Measurements from ENCODE around the gene TMCC3. TPM values are rescaled to one million over a fixed set of nuclear protein-coding genes. Genes with fewer than 3 reads are reported as not detected.

TMCC3 gene
- total and polyA plus RNA-seq, 2 of the 13 experiments (the other 11 are each of a cell fraction or from before 2014, with no cell fraction given): not detected

DNA sequence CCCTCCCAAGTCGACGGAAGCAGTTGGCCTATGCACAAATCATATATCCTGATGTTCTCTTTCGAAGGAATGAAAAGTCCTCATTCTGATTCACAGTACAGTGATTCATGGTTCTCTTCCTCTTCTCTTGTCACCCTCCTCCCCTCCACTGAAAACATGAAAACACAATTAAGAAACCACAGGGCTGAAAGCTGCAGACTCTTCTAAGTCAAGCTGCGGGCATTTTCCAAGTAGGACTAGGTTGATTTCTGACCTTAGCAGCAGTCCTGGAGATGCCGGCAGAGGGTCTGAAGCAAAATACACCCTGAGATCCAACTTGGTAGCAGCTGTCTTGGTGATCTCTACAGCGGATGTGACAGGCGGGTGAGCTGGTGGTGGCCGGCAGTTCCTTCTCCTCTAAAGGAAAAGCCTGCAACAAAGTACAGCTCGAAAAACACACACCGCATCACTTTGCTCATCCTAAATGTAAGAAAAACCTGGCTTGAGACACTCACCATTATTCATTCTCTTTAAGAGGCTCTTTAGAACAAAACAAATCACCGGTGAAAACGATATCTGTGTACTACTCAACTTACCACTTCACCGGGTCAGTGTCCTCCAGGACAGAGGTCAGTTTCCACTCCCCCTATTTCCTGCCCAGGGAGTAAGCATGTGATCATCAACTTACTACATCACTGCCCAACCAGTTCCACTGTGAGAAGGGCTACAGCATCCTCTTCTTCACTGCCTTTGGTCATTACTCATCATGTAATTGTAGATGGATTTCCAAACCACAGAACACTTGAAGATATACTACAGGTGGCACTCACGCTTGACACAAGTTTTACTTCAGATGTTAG is 6.0 kb downstream of the TMCC3 start:
- intact Hi-C loops (cut with micrococcal nuclease; ENCODE audit: unreplicated experiment) (no loop called here), in situ Hi-C loops (cut with HindIII; ENCODE audit: extremely low pct_ligation_motif_present, low pct_unique_long_range_greater_than_20kb) (no loop called here)
- H3K4me3 ChIP-seq (replicated peaks in 1 of 3; ENCODE audit: insufficient read depth in 1 of 3, low read depth in 2 of 3, low read length in 3 of 3): no peak overlapping the region
- DNase-seq (ENCODE audit: low spot score) (no peak), ATAC-seq (no peak), FAIRE-seq (no peak)
- H3K4me1 ChIP-seq (ENCODE audit: insufficient read depth, low read length): 0 out of 2 replicates have a peak, but pooled peaks cover 2% of the 10 kb centered on the region
- H3K36me3 ChIP-seq (replicated peaks in 1 of 2; ENCODE audit: control insufficient read depth in 1 of 2, insufficient read depth in 2 of 2, low read length in 2 of 2): no peaks in the 10 kb centered on the region
- no peak overlapping the region for H3K9ac ChIP-seq (ENCODE audit: insufficient read depth, low read depth, low read length)
- TF ChIP-seq EEA1 (CRISPR knock-in tag; IDR thresholded peaks at IDR 0.05; ENCODE audit: borderline replicate concordance) (no peak), NR2C2 (CRISPR knock-in tag; IDR thresholded peaks at IDR 0.05; ENCODE audit: borderline replicate concordance) (no peak), ZNF121 (CRISPR knock-in tag; IDR thresholded peaks at IDR 0.05) (no peak), IRX3 (CRISPR knock-in tag; IDR thresholded peaks at IDR 0.05; ENCODE audit: borderline replicate concordance, low read depth) (no peak), ZNF292 (CRISPR knock-in tag; IDR thresholded peaks at IDR 0.05; ENCODE audit: borderline replicate concordance, low read depth) (no peak)
- TF ChIP-seq, protein P1, sequence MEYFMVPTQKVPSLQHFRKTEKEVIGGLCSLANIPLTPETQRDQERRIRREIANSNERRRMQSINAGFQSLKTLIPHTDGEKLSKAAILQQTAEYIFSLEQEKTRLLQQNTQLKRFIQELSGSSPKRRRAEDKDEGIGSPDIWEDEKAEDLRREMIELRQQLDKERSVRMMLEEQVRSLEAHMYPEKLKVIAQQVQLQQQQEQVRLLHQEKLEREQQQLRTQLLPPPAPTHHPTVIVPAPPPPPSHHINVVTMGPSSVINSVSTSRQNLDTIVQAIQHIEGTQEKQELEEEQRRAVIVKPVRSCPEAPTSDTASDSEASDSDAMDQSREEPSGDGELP (IDR thresholded peaks at IDR 0.05; ENCODE audit: borderline replicate concordance, low read depth): no peak
- CTCF ChIA-PET (ENCODE audit: low intra/inter-chr PET ratio, low total read pairs): no interaction called here
- H3K27ac ChIP-seq (ENCODE audit: extremely low read length, insufficient read depth, low read length): no peak overlapping the region
- no peaks in the 10 kb centered on the region for H3K79me2 ChIP-seq (ENCODE audit: insufficient read depth, low read length)
- no peak overlapping the region for H3K4me2 ChIP-seq (ENCODE audit: low read depth, low read length)
- H4K20me1 ChIP-seq (ENCODE audit: insufficient read depth, low read length): no peaks in the 10 kb centered on the region
- no peak overlapping the region for H2AFZ ChIP-seq (ENCODE audit: low read length)
- peaks cover 1 to 19% of the 10 kb centered on the region in 2 experiments for H3K27me3 ChIP-seq (ENCODE audit: control insufficient read depth in 1 of 2, insufficient read depth in 2 of 2, low read length in 2 of 2)
- POLR2A ChIA-PET: no interaction called here
- 55% methylated on average over 14 of the region's 14 CpGs for WGBS (ENCODE audit: low lambda C conversion rate)
- no TSS peak for BruUV-seq (replicated peaks)
- H3K9me3 ChIP-seq (ENCODE audit: low read length): no peaks in the 10 kb centered on the region

GRCh38 chr12:94643606-94644005 is 6.8 kb downstream of the TMCC3 start:
- Histone ChIP-seq H2AFZ (ENCODE audit: low read length) (no peak overlapping the region), H3K4me1 (ENCODE audit: insufficient read depth, low read length) (no peaks in the 10 kb centered on the region), H3K9me3 (ENCODE audit: low read length) (no peaks in the 10 kb centered on the region), H3K9ac (ENCODE audit: insufficient read depth, low read depth, low read length) (no peak overlapping the region), H4K20me1 (ENCODE audit: insufficient read depth, low read length) (no peaks in the 10 kb centered on the region), H3K27me3 (ENCODE audit: control insufficient read depth in 1 of 2, insufficient read depth in 2 of 2, low read length in 2 of 2) (peaks cover 0 to 14% of the 10 kb centered on the region in 2 experiments; a peak in 4 of 5 replicates), H3K4me2 (ENCODE audit: low read depth, low read length) (no peak overlapping the region), H3K36me3 (replicated peaks in 1 of 2; ENCODE audit: control insufficient read depth in 1 of 2, insufficient read depth in 2 of 2, low read length in 2 of 2) (no peaks in the 10 kb centered on the region), H3K27ac (ENCODE audit: extremely low read length, insufficient read depth, low read length) (no peak overlapping the region), H3K79me2 (ENCODE audit: insufficient read depth, low read length) (no peaks in the 10 kb centered on the region), H3K4me3 (replicated peaks in 1 of 3; ENCODE audit: insufficient read depth in 1 of 3, low read depth in 2 of 3, low read length in 3 of 3) (no peak overlapping the region)
- POLR2A ChIA-PET: no interaction called here
- intact Hi-C loops (cut with micrococcal nuclease; ENCODE audit: unreplicated experiment) (no loop called here), in situ Hi-C loops (cut with HindIII; ENCODE audit: extremely low pct_ligation_motif_present, low pct_unique_long_range_greater_than_20kb) (no loop called here)
- DNase-seq (ENCODE audit: low spot score): no peak
- no peak for ATAC-seq
- BruUV-seq (replicated peaks): no TSS peak
- CTCF ChIA-PET (ENCODE audit: low intra/inter-chr PET ratio, low total read pairs): no interaction called here
- FAIRE-seq: no peak
- TF ChIP-seq CHD2 (IDR thresholded peaks at IDR 0.05; ENCODE audit: low read depth, low read length) (no peak), ZNF225 (CRISPR knock-in tag; IDR thresholded peaks at IDR 0.05) (no peak), POLR2G (IDR thresholded peaks at IDR 0.05; ENCODE audit: low read depth, low read length) (no peak), ZNF317 (CRISPR knock-in tag; IDR thresholded peaks at IDR 0.05) (no peak), TBX3 (IDR thresholded peaks at IDR 0.05; ENCODE audit: borderline replicate concordance) (no peak), KDM5A (IDR thresholded peaks at IDR 0.05; ENCODE audit: borderline replicate concordance, low read length) (no peak), ZNF772 (CRISPR knock-in tag; IDR thresholded peaks at IDR 0.05) (no peak)
- 77% methylated on average over 3 of the region's 3 CpGs for WGBS (ENCODE audit: low lambda C conversion rate)
